MCF 10A (cell line): ENCODE measurements around the gene STX12. TPM values are rescaled to one million over a fixed set of nuclear protein-coding genes. Genes with fewer than 3 reads are reported as not detected.

ENCODE experiments used
- BruUV-seq: library from RNA; stranded (reverse); fragments of 400-500 nt; replicated peaks from 2 replicates; lab custom pipeline; 2021; lab: Mats Ljungman, UMichigan
- CTCF ChIA-PET: fragments of 300-600 bp; sonication (Branson Sonifier 250); formaldehyde crosslinking; extraction: SDS; loops from one replicate; lab custom pipeline; 2021; ENCODE audit warnings: antibody characterized with exemption, inconsistent platforms; lab: Yijun Ruan, JAX
- POLR2A ChIA-PET: fragments of 300-600, 350-650 bp; sonication (Branson Sonifier 250); formaldehyde crosslinking; extraction: SDS; loops from one replicate; lab custom pipeline; 2020; ENCODE audit warnings: antibody characterized with exemption, inconsistent platforms; lab: Yijun Ruan, JAX
- DNase-seq: peaks from one replicate; pipeline ENCODE4 v3.0.0-alpha.2; 2018; ENCODE audit not compliant: unreplicated experiment
- H3K27ac Mint-ChIP-seq: one replicate; pipeline ENCODE4 v1.8.0; 2022; ENCODE audit warnings: mild to moderate bottlenecking, low read depth, mixed read lengths; ENCODE audit not compliant: unreplicated experiment
- H3K27me3 Mint-ChIP-seq: one replicate; pipeline ENCODE4 v1.8.0; 2022; ENCODE audit warnings: mixed read lengths; ENCODE audit not compliant: insufficient read depth, unreplicated experiment
- H3K36me3 Mint-ChIP-seq: one replicate; pipeline ENCODE4 v1.8.0; 2022; ENCODE audit warnings: mild to moderate bottlenecking, moderate library complexity, mixed read lengths; ENCODE audit not compliant: insufficient read depth, unreplicated experiment
- H3K4me1 Mint-ChIP-seq: one replicate; pipeline ENCODE4 v1.8.0; 2022; ENCODE audit warnings: mixed read lengths; ENCODE audit not compliant: insufficient read depth, unreplicated experiment
- H3K4me3 Mint-ChIP-seq: one replicate; pipeline ENCODE4 v1.8.0; 2022; ENCODE audit warnings: mild to moderate bottlenecking, moderate library complexity, mixed read lengths; ENCODE audit not compliant: unreplicated experiment
- H3K9me3 Mint-ChIP-seq: one replicate; pipeline ENCODE4 v1.8.0; 2022; ENCODE audit warnings: mixed read lengths; ENCODE audit not compliant: unreplicated experiment
- intact Hi-C: fragments of 100-400 bp; cut with micrococcal nuclease; formaldehyde crosslinking; loops from 2 replicates; pipeline ENCODE4 v1.14.1; 2022
- total RNA-seq: library from RNA; stranded (reverse); gene quantifications from 2 replicates; pipeline ENCODE4 v1.2.3, GENCODE V29; 2022
- TF ChIP-seq, protein P1 (sequence below): fragments of 200-600 bp; IDR thresholded peaks from one replicate; pipeline ENCODE4 v1.8.0; 2022; ENCODE audit warnings: antibody characterized with exemption, mild to moderate bottlenecking; ENCODE audit not compliant: unreplicated experiment

STX12 gene
- total RNA-seq, 1 experiment from 2014 or later, result 34.6 TPM

- peaks cover 9% of the 10 kb centered on the region for H3K4me1 Mint-ChIP-seq
- BruUV-seq, result no TSS peak
- no peak overlapping the region for H3K27ac Mint-ChIP-seq
- H3K36me3 Mint-ChIP-seq, result peaks cover 12% of the 10 kb centered on the region
- intact Hi-C loops, result no loop called here
- DNase-seq, result no peak
- ChIA-PET CTCF (interaction anchor here (0.9 kb wide), 1 partner anchor 21 kb away, joined by 5 read pairs; no protein-coding TSS in a partner anchor), POLR2A (no interaction called here)
- no peaks in the 10 kb centered on the region for H3K9me3 Mint-ChIP-seq
- H3K4me3 Mint-ChIP-seq, result no peak overlapping the region
- no peaks in the 10 kb centered on the region for H3K27me3 Mint-ChIP-seq
- TF ChIP-seq, protein P1, sequence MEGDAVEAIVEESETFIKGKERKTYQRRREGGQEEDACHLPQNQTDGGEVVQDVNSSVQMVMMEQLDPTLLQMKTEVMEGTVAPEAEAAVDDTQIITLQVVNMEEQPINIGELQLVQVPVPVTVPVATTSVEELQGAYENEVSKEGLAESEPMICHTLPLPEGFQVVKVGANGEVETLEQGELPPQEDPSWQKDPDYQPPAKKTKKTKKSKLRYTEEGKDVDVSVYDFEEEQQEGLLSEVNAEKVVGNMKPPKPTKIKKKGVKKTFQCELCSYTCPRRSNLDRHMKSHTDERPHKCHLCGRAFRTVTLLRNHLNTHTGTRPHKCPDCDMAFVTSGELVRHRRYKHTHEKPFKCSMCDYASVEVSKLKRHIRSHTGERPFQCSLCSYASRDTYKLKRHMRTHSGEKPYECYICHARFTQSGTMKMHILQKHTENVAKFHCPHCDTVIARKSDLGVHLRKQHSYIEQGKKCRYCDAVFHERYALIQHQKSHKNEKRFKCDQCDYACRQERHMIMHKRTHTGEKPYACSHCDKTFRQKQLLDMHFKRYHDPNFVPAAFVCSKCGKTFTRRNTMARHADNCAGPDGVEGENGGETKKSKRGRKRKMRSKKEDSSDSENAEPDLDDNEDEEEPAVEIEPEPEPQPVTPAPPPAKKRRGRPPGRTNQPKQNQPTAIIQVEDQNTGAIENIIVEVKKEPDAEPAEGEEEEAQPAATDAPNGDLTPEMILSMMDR, result no peak
Measured at GRCh38 chr1:27778056-27778455, 5.0 kb downstream of the STX12 start.

DNA sequence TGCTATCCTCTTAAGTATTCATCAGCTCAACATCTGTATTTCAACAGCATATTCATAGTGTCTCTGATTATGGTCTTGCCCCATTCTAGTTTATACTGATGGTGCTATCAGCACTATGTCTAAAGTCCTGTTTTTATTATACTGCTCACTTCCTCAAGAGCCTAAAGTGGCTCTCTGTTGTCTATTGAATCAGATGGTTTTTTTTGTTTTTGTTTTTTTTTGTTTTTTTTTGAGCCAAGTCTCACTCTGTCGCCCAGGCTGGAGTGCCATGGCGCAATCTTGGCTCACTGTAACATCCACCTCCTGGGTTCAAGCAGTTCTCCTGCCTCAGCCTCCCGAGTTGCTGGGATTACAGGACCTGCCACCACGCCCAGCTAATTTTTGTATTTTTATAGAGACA, 6.1 kb downstream of the STX12 start:
- H3K9me3 Mint-ChIP-seq, result no peaks in the 10 kb centered on the region
- peaks cover 12% of the 10 kb centered on the region for H3K36me3 Mint-ChIP-seq
- H3K4me1 Mint-ChIP-seq, result peaks cover 9% of the 10 kb centered on the region
- H3K4me3 Mint-ChIP-seq, result no peak overlapping the region
- BruUV-seq, result no TSS peak
- ChIA-PET POLR2A (no interaction called here), CTCF (interaction anchor here (0.5 to 0.9 kb wide), 2 partner anchors 20 to 27 kb away, joined by 3 to 5 read pairs; no protein-coding TSS in a partner anchor)
- no peak for DNase-seq
- no peaks in the 10 kb centered on the region for H3K27me3 Mint-ChIP-seq
- TF ChIP-seq, protein P1, result no peak
- no peak overlapping the region for H3K27ac Mint-ChIP-seq
- intact Hi-C loops, result no loop called here

DNA sequence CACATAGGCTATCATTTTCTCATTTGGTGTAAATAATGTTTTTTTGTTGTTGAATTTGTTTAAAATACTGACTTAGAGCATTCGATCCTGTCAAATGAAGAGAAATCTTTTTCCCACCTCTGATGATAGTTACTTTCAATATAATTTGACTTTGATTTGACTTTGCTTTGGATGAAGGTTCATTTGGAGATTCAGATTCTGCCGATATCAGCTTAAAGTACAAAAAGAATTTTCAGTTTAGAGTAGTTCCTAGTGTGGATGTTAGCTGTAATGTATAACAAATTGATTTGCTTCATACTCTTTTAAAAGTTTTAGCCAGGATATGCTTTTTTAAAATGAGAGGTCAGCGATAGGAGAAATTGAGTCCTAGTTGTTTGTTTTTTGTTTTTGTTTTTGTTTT, 9.9 kb downstream of the STX12 start:
- no peak overlapping the region for H3K27ac Mint-ChIP-seq
- ChIA-PET POLR2A (interaction anchor here (0.7 to 3.2 kb wide), 5 partner anchors 9 to 304 kb away, joined by 3 to 34 read pairs (median 4); partner anchors contain the start of genes PPP1R8 and STX12), CTCF (interaction anchor here (0.6 kb wide), 1 partner anchor 66 kb away, joined by 3 read pairs; no protein-coding TSS in a partner anchor)

DNA sequence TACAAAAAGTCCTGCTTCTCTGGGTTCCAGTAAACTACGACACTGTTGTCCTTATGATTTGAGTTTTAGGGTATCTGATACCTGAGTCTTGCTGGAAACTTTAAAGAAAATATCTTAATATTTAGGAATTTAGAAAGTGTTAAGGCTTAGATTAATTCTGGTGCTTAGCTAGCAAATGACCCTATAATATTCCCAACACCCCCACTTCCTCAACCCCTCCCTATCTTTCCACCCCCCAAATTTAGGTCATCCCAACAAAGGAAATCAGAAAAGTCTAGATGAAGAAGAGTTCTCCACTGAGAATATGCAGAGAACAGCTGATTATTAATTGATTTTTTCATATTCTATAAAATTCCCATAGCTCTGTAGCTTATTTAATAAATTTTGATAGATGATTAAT, 11.7 kb downstream of the STX12 start:
- ChIA-PET CTCF (interaction anchor here (1.0 kb wide), 1 partner anchor 12 kb away, joined by 4 read pairs; the partner anchor contains the start of gene STX12), POLR2A (interaction anchor here (0.7 to 4.5 kb wide), 4 partner anchors 11 to 312 kb away, joined by 3 to 48 read pairs (median 3); partner anchors contain the start of genes FAM76A and STX12)
- no peak overlapping the region for H3K27ac Mint-ChIP-seq
- peaks cover 10% of the 10 kb centered on the region for H3K36me3 Mint-ChIP-seq
- H3K27me3 Mint-ChIP-seq, result no peaks in the 10 kb centered on the region
- no peaks in the 10 kb centered on the region for H3K9me3 Mint-ChIP-seq
- H3K4me1 Mint-ChIP-seq, result peaks cover 9% of the 10 kb centered on the region
- no peak for DNase-seq
- no peak overlapping the region for H3K4me3 Mint-ChIP-seq
- intact Hi-C loops, result no loop called here
- no TSS peak for BruUV-seq
- TF ChIP-seq, protein P1, result no peak

More for the DNA sequence above, 9.9 kb downstream of the STX12 start:
- intact Hi-C loops, result no loop called here
- Mint-ChIP-seq H3K4me1 (peaks cover 9% of the 10 kb centered on the region), H3K9me3 (no peaks in the 10 kb centered on the region), H3K4me3 (no peak overlapping the region), H3K36me3 (peaks cover 12% of the 10 kb centered on the region), H3K27me3 (no peaks in the 10 kb centered on the region)
- BruUV-seq, result no TSS peak
- TF ChIP-seq, protein P1, result no peak
- DNase-seq, result no peak
